NCI-H1694 treated with DMSO at 0.1 percent for 48 hours (cell line): ENCODE results near the gene SPOCK1.
"Not testable (repeated sequence)": the region's sequence is repeated elsewhere in the genome, so short reads cannot be mapped to it uniquely, and the experiment has no call there.

Source experiments
- DNase-seq: peaks from one replicate; lab custom pipeline; 2025; lab: John Stamatoyannopoulos, UW

Gene SPOCK1

DNA sequence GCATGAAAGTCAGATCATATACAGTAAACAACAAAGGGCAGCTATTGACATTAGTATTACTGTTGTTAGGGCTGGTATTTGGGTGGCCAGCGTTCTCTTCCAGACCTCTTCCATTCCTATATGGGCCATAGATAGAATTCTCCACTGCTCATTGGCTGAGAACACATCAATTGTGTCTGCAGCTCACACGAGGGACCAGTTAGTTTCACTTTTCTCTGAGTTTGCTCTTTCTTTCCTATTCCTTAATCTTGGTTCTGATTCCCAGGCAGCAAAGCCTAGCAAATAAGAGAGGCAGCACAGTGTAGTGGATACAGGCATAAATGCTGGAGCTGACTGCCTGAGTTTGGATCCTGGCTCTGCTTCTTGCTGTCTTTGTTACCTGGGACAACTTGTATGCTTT lies 476.4 kb downstream of the SPOCK1 start:
- no peak for DNase-seq

DNA sequence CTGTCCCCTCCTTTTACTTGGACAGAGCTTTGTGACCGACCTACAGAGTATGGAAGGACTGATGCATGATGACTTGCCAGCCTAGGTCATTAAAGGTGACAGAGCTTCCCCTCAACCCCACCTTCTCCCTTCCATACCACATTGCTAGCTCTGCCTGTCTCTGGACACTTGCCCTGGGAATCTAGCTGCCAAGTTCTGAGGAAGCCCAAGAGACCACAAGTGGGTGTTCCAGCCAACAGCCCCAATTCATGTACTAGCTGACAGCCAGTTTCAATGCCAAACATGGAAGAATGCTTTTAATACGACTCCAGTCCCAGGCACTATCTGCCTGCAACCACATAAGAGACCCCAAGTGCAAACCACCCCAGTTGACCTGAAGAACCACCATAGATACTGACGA lies 477.1 kb downstream of the SPOCK1 start:
- no peak for DNase-seq

DNA sequence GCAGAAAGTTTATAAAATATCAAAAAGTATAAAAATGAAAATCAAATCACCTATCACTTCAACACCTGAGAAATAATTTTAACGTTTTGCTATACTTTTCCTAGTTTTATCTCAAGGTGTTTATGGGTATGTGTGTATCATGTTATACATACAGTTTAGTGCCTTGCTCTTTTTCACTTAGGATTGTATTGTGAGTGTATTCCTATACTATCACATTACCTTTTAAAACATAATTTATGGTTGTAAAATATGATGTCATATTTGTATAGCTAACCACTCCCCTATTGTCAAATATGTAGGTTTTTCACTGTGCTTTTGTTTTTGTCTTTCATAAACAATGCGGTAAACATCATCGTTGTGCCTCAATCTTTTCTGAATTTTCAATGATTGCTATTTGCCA lies 479.9 kb downstream of the SPOCK1 start:
- DNase-seq: no peak

DNA sequence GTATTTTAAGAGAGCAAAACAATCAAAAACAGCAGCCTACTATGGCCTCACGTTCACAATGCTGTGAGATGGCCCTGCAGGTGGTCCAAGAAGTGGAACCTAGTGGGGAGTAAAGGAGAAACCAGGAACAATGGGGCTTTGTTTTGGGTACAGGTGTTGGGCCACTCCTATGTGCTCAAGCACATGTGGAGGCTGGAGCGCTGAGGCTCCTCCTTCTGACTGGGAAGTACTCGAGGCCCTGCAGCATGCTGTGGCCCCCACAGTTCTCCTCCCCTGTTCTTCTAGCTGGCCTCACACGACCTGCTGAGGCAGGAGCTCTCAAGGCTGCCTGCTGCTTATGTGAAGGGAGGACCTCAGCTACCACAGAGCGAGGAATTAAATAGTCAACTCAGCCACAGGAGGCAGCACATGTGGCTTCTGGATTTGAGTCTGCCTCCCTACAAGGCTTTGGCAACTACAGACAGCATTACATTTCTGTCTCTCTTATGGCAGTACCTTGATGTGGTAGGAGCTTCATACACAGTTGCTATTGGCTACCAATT lies 482.3 kb downstream of the SPOCK1 start:
- DNase-seq: no peak

DNA sequence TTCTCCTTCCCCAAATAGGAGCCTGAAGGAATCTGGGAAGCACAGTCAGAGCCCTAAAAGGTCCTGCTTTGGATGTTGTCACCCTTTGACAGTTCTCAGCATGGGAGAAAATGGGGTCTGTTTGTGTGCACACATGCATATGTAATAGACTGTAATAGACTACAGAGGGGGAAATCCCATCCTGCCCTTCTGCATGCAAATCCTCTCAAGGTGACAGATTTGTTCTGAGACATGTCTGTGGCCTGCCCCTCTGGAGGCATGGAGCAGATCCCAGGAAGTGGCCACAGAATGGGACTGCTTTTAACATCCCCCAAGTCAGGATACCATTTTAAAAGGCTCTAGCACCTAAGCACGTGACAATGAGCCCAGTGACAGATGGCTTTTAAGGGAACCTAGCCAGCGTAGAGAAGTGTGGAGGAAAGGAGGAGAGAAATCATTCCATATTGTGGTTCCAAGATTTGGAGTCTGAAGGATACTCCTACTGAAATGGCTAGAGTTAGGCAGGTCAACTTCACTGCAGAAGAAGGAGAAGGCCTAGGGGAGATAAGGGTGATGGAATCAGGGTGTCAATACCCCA lies 483.5 kb downstream of the SPOCK1 start:
- no peak for DNase-seq

DNA sequence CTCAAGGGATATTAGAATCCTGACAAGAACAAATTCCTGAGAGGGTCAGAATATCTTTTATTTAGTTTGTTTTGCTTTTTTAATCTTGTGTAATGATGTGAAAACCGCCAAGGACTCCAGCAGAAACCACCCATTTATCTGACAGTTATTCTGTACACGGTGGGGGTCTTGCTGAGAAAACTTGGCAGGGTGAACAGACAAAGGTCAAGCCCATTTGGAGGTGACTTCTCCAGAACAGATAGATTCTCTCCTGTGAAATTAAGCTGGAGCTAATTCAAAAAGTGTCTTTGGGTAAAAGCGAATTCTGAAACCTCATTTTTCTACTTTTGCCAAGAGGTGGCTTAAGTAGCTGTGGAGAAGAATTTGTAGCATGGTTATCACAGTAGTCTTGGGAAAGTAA lies 484.4 kb downstream of the SPOCK1 start:
- DNase-seq: no peak

DNA sequence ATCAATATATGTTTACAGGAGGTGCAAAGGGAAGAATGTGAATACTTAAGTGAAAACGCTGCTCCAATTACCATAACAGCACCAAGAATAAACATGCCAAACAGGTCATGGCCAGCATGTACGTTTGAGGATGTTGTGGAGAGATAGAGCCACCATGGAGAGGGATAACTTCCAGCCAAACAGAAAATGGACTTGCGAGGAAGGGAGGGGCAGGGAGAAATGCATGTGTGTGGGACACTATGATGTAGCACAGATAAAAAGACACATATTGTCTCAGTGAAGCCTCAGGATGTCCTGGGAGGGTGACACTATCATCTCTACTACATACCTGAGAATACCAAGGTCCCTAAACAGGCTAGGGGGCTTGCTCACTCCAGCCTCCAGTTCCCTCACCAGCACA lies 488.9 kb downstream of the SPOCK1 start:
- DNase-seq: no peak

DNA sequence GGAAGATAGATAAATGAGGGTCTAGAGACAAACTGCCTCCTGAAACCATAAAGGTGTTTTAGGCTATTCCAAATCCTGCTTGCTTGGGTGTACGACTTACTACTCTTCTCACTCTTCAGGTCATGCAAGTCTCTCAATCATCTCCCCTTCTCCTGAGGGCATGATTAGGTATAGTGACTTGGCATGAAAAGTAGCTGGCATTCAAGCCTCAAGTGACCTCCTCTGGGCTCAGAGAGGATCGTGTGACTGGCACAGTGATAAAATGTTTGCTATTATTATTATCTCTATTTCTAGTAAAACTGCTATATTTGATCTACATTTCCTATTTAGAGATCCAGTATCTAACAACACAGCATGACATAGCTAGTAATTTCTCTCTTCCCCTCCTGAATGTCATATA lies 494.8 kb downstream of the SPOCK1 start:
- no peak for DNase-seq

DNA sequence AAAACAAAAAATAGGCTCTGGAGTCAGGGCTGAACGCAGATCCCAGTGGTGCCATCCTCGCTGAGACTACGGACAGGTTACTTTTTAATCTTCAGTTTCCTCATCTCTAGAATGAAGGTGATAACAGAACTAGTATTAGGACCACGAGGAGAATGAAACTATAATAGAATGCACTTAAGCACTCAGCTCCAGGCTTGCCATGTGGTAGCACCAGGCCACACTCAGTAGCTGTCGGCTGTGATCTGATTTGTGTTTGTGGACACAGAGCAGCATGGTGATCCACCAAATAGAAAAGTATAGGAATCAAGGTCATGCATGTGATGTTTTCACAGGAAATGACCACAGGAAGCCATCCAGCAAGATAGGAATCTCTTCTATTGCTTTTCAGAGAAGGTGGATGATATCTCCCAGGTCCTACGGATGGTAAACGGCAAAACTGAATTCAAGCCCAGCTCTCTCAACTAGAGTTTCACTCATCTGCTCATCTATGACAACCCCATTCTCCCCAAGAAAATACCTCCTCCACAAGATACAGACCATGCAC lies 498.0 kb downstream of the SPOCK1 start:
- no peak for DNase-seq

DNA sequence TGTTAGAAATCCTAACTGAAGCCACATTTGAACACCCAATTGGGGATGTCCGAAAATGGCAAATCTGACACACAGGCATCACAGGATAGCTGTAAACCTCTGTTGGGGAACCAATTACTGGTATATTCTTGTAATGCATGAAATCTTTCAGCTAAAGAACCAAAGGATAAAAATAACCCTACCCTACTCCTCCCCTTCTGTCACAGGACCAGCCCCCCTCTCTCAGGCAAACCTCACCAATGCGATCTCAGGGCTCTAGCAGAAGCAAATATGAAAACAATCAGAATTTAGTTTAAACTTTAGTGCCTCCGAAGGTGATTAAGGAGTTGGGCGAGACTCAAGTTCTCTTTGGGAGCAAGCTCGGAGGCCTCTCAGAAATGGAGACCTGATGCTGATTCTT lies 499.3 kb downstream of the SPOCK1 start:
- DNase-seq: no peak

DNA sequence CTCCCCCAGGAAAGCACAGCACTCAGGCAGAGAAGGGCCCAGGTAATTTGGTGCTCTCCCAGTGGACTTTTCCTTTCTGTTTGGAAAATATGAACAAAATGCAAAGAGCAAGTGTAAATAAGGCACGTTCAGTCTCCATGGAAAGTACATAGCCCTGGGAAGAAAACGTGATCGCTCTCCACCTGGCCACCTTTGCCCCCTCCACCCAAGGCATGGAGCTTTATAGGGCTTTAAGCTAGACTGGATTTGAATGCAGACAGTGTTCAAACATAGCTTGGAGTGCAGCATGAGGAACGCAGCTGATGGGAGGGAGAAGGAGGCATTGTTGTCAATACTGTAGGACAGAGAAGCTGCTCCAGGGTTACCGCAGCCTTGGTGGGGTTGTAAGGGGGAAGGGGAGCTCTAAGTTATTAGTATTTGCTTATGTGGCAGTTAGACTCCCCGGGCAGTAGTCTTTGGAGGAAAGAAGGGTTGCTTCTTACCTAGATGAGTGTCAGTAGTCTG lies 500.2 kb downstream of the SPOCK1 start:
- DNase-seq: no peak

DNA sequence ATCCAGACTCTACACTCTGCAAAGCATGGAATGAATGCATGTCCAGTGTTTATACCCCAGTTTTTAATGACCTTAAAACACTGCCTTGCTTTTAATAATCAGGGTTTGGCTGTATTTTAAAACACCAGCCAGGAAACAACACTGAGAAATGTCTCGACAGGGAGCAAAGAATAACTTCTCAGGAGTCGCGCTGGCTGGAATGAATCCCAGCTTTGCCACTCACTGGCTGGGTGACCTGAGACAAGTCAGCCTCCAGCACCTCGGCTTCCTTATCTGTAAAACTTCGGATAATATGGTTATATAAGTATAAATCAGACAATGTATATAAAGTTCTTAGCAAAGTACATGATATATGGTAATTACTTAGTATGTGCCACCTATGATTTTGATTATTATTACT lies 505.0 kb downstream of the SPOCK1 start:
- no peak for DNase-seq

DNA sequence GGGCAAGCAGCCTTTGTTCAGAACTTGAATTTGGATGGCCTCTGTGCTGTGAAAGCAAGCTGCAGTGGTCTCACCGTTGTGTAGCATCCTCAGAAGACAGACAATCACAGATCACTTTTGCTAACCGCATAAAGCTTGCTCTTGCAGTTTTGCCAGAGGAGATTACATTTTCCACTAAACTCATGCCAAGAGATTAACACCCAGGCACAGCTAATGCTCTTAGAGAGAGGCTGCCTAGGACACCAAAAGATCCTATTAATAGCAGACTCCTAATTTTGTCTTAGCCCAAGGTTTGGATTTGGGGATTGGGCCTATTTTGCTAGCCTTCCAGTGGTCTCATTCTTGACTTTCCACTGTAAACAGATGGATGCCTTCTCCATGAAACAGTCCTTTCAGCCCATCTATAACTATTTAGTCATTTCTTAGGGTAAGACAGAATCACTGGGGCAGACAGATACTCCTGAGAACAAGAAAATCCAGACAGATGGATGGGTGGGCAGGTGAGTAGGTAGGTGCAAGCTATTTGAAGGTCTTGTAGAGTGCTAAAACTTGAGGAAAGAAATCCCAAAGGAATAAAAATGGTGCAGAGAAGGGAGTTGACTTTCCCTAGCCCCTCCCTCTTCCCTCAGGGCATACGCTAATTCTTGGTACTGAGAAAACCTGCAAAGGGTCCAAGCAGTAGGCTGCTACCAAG lies 506.2 kb downstream of the SPOCK1 start:
- DNase-seq: no peak

DNA sequence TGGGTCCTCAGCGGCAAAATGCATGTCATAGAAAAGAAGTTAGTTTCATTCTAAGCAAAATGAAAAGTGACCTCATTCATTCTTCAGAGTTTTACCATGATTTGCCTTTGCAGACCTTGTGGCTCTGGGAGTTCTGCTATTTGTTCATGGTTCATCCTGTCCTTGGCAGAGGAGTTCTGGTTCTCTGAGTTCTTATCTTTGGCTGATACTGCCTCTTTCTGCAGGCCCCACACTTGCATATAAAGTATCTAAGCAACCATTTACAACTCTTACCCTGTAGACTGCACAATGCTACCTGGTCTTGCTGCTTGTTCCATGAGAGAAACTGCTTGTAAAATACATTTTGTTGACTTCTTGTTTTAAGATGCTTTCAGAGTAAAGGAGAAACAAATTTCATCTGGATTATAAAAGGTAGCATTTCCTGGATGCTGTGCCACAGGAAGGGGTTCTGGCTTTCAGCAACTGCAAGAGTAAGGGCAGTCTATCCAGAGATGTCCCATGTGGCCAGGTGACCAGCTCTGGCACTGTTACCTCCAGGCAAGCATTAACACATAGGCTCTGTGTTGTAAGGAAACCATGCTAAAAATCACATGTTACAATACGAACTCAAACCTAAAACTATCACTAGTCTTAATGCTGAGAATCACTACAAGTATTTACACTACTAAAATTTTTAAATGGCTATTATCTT lies 513.2 kb downstream of the SPOCK1 start:
- no peak for DNase-seq

DNA sequence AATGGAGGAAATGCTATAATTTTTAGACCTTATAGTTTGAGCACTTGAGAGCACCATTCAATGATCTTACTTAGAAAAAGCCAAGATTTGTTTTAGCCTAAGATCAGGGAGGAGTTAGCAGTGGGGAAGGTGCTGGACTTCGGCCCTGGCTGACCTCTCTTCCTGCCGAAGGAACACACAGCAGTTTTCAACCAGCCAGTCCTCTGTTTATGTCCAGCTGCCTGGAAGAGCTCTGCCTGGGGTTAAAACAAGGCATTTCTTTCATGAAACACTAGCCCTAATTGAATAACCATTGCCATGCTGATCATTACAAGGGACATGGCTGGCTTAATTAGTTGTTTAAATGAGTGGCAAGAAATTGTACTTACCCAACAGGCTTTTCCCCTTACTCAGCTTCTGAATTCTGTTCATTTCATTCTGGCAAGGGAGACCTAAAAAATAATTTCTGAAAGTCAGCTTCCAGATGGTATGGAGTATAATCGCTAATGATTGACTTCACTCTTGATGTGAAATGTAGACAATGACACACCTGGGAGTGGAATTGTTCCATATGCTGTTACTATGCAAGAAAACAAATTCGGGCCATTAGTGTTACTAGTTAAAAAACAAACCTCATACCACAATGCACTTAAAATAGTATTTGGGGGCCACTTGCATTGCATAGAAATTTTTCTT lies 514.2 kb downstream of the SPOCK1 start:
- DNase-seq: no peak

DNA sequence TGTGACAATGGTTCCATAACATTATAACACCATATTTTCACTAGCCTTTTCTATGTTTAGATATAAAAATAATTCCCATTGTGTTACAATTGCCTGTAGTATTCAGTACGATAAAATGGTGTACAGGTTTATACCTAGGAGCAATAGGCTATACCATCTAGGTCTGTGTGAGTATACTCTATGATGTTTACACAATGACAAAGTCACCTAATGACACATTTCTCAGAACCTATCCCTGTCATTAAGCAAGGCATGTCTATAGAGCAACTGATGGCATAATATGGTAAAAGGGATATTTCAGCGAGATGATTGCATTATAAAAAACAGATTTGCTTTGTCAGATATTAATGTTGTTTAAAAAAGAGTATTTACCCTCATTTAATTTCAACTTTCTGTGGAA lies 517.2 kb downstream of the SPOCK1 start:
- no peak for DNase-seq

DNA sequence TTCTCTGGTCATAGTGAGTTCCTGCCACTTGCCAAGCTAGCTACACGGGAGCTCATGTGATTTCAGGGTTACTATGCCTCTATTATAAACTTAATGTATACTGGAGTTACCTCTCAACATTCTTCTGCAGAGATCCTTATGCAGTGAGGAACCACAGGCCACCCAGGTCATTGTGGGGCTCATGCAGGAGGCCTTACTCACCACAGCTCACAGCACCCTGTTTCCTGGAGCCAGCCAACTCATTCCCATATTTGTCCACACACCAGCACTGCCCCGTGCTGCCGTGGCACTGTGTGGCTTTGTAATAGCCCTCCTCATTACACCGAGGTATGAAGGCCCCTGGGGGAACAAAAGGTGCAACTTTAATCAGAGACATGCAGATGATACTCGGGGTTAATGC lies 520.0 kb downstream of the SPOCK1 start:
- no peak for DNase-seq

DNA sequence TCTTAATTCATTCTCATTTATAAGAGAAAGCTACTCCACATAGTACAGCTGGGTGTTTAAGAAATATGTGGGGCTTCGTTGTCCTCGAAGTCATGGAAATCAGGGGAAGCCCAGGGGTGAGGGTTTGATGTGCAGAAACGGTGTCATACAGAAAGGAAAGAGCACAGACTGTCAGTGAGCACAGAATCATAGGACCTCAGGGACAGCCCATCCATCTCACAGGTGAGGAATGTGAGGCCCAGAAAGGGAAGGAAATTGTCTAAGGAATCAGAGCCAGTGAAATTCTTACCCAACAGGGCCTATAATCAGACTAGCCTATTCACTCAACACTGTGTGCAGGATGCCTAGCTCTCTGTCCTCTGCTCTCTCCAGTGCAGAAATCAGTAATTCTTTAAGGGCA lies 535.6 kb downstream of the SPOCK1 start:
- no peak for DNase-seq

DNA sequence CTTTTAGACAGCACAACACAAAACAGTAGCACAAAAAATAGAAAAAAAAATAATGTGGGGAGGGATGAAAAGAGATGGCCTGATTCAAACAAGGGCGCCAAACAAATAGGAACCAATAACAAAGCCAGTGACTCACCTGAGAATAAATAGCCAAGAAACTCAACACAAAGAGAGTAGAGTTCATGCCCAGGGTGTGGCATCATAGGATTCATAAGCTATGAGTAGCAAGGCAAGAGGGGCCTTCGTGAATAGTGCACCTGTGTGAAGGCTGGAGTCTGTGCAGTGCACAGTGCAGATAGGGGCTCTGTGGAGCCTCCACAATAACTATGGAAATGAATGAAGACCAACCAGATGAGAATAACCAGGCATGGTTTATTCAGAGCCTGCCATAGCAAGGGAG lies 541.7 kb downstream of the SPOCK1 start:
- DNase-seq: no peak

DNA sequence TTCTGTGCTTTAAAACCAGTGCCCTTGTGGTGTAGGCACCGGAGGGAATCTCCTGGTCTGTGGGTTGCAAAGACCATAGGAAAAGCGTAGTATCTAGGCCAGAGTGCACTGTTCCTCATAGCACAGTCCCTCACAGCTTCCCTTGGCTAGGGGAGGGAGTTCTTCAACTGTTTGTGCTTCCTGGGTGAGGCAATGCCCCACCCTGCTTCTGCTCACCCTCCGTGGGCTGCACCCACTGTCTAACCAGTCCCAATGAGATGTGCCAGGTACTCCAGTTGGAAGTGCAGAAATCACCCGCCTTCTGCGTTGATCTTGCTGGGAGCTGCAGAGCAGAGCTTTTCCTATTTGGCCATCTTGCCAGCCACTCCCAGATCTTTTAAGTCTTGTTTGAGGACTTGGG lies 545.0 kb downstream of the SPOCK1 start:
- not testable (repeated sequence) for DNase-seq

DNA sequence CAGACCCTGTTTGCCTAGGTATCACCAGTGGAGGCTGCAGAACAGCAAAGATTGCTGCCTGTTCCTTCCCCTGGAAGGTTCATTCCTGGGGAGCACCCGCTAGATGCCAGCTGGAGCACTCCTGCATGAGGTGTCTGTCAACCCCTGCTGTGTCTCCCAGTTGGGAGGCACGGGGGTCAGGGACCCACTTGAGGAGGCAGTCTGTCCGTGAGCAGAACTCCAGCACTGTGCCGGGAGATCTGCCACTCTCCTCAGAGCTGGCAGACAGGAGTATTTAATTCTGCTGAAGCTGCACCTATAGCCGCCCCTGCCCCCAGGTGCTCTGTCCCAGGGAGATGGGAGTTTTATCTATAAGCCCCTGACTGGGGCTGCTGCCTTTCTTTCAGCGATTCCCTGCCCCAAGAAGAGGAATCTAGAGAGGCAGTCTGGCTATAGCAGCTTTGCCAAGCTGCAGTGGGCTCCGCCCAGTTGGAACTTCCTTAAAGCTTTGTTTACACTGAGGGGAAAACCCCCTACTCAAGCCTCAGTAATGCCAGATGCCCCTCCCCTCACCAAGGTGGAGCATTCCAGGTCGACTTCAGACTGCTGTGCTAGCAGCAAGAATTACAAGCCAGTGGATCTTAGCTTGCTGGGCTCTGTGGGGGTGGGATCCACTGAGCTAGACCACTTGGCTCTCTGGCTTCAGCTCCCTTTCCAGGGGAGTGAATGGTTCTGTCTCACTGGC lies 545.6 kb downstream of the SPOCK1 start:
- not testable (repeated sequence) for DNase-seq

DNA sequence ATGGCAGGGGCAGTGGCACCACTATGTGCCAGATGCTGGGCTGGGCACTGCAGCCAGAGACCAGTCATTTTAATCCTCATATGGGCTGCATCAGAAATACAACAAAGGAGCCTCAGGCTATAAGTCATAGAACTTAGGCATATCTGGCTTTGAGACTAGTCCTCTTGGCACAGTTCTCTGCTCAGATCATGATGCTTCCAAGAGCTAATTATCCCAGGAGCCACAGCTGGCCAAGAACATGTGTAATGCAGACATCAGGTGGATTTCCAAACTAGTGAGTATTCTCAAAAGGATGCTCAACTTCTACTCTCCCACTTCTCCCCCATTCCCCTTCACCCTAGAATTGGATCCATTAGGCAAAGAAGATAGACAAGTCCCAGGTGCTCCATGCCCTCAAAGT lies 571.6 kb downstream of the SPOCK1 start:
- DNase-seq: no peak
